AG04449 (cell line): ENCODE data around the gene AEBP1.

Experiments used
- CTCF ChIA-PET: fragments of 350-600 bp; formaldehyde crosslinking; extraction: SDS; loops from one replicate; lab custom pipeline; 2021; ENCODE audit warnings: antibody characterized with exemption; lab: Yijun Ruan, JAX
- POLR2A ChIA-PET: fragments of 400-600, 350-600 bp; formaldehyde crosslinking; extraction: SDS; loops from one replicate; lab custom pipeline; 2020; ENCODE audit warnings: antibody characterized with exemption, inconsistent platforms; lab: Yijun Ruan, JAX
- DNase-seq: peaks from one replicate; pipeline ENCODE4 v3.0.0-alpha.2; 2010; ENCODE audit warnings: low read depth, low spot score
- H3K4me3 ChIP-seq: 2 replicates; pipeline ENCODE4 v1.5.1; 2011; ENCODE audit warnings: low read depth, mild to moderate bottlenecking, control low read depth, low read length
- TF ChIP-seq, protein P1 (sequence below): IDR thresholded peaks from one replicate; pipeline ENCODE4 v1.5.1; 2011; ENCODE audit warnings: mild to moderate bottlenecking, moderate library complexity, low read length, control low read depth, inconsistent platforms; ENCODE audit not compliant: insufficient read depth; ENCODE audit errors: missing control alignments

AEBP1 gene

DNA sequence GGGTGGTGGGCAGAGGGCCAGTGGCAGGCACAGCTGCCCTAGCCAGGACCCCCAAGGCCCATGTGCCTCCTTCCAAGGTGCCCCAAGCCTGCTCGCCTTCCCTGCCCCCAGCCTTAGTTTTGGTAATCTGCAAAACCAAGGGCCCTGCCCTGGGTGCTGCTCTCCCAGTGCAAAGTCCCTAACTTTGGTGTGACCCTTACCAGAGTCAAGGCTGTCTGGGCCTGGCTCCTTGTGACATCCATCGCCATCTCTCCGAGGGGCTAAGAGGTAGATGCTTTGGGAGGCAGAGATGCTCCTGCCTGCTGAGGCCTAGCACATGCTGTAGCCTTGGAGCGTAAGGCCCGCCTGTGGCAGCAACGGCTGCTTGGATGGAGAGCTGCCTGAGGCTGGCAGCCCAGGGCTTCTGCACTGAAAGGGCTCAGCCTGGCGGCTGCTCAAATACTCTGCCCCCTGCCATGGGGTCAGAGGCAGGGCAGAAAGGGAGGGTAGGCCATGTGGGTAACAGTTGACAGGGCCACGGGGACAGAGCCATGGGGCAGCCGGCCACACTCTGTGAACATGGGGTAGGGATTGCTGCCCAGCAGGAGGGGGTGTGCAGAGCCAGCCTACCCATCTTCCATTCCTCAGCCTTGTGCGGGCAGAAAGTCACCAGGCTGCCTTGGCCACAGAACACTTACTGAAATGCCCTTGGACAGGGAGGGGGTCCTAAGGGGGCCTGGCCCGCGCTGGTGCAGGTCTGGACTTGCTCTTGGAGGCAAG is 54.9 kb downstream of the AEBP1 start:
- ChIA-PET POLR2A (no interaction called here), CTCF (no interaction called here)
- DNase-seq, result no peak
- TF ChIP-seq, protein P1, sequence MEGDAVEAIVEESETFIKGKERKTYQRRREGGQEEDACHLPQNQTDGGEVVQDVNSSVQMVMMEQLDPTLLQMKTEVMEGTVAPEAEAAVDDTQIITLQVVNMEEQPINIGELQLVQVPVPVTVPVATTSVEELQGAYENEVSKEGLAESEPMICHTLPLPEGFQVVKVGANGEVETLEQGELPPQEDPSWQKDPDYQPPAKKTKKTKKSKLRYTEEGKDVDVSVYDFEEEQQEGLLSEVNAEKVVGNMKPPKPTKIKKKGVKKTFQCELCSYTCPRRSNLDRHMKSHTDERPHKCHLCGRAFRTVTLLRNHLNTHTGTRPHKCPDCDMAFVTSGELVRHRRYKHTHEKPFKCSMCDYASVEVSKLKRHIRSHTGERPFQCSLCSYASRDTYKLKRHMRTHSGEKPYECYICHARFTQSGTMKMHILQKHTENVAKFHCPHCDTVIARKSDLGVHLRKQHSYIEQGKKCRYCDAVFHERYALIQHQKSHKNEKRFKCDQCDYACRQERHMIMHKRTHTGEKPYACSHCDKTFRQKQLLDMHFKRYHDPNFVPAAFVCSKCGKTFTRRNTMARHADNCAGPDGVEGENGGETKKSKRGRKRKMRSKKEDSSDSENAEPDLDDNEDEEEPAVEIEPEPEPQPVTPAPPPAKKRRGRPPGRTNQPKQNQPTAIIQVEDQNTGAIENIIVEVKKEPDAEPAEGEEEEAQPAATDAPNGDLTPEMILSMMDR, result no peak
- no peak overlapping the region for H3K4me3 ChIP-seq

DNA sequence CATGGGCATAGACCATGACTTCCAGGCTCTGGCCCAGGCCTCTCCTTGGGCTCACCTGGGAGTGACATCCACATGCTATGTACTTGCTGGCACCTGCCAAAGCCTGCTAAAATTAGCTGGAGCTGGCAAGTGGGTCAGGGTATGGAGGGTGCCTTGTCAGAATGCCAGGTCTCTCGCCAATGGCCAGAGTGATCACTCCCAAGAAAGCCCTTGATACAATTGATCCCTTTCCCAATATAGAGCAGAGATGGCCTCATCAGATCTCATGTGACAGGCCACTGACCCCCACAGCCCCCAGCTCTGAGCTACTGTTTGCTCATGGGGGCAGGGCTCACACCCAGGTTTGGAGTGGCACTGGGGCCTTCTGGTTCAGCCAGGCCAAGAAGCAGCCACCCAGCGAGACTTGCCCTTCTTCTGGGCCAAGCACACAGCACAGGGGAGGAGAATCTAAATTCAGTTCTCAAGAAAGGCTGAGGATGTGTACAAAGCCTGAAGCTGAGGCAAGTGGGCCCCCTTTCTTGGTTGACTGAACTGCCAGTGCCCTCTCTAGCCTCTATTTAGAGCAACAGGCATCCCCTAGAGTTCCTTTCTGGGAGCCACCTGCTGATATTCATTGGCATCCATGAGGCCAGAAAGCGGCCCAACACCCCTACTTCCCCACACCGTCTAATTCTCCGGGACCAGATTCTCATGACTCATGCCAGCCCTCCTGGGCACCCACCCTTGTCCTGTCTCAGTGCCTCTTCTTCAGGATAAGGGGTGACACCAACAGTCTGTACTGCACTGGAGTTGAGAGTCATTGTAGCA is 55.9 kb downstream of the AEBP1 start:
- TF ChIP-seq, protein P1, result no peak
- no peak overlapping the region for H3K4me3 ChIP-seq
- ChIA-PET POLR2A (no interaction called here), CTCF (no interaction called here)
- no peak for DNase-seq

GRCh38 chr7:44161371-44161770 is 57.2 kb downstream of the AEBP1 start:
- no peak overlapping the region for H3K4me3 ChIP-seq
- POLR2A ChIA-PET, result no interaction called here
- DNase-seq, result no peak
- TF ChIP-seq, protein P1, result no peak
- CTCF ChIA-PET, result interaction anchor here (1.5 kb wide), 1 partner anchor 11 kb away, joined by 4 read pairs; no protein-coding TSS in a partner anchor

GRCh38 chr7:44162179-44162578 is 58.0 kb downstream of the AEBP1 start:
- DNase-seq, result no peak
- POLR2A ChIA-PET, result no interaction called here

DNA sequence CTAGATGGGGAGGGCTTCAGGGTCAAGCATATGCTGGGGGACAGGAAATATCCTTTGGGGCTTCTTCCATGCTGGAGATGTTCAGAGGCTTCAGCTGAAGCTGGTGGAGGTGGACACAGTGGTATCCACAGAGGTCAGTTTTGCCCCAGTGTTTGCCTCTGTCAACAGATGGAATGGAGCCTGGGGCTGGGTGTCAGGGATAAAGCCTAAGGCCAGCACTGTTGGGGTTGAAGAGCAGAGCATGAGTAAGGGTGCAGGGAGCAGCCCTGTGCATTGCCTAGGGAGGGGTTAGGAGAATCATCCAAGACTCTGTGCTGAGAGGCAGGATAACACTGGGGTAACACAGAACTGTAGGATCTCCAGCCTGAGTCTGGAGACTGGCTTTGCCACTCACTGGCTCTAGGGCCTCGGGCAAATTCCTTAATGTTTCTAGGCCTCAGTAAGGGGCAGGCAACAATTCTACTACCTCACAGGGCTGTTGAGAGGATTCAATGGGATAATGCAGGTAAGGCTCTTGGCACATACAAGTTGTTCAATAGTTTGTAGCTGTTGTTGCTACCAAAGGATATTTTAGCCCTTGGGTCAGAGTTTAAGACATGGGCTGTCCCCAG is 58.7 kb downstream of the AEBP1 start:
- H3K4me3 ChIP-seq, result no peak overlapping the region
- ChIA-PET CTCF (interaction anchor here (1.1 to 2.2 kb wide), 5 partner anchors 9 to 34 kb away, joined by 3 to 8 read pairs (median 4); no protein-coding TSS in a partner anchor), POLR2A (interaction anchor here (1.0 to 1.1 kb wide), 2 partner anchors 13 to 40 kb away, joined by 3 to 4 read pairs; partner anchors contain the start of gene POLD2)
- no peak for DNase-seq
- TF ChIP-seq, protein P1, result no peak

More at GRCh38 chr7:44162179-44162578, 58.0 kb downstream of the AEBP1 start:
- CTCF ChIA-PET, result interaction anchor here (1.5 kb wide), 1 partner anchor 12 kb away, joined by 4 read pairs; no protein-coding TSS in a partner anchor
- TF ChIP-seq, protein P1, result no peak
- H3K4me3 ChIP-seq, result no peak overlapping the region
